HEK293T (cell line): Measurements from ENCODE around the gene RNF212.

ENCODE experiments used
- ARNT ChIP-seq: fragments of 450-650 bp; IDR thresholded peaks from 2 replicates; pipeline ENCODE4 v1.6.1; 2017; ENCODE audit warnings: mild to moderate bottlenecking
- BHLHE40 ChIP-seq: fragments of 450-650 bp; IDR thresholded peaks from 2 replicates; pipeline ENCODE4 v1.6.1; 2016; ENCODE audit warnings: mild to moderate bottlenecking, moderate library complexity, borderline replicate concordance
- FOXA1 ChIP-seq: fragments of 450-650 bp; IDR thresholded peaks from 2 replicates; pipeline ENCODE4 v1.6.1; 2016; ENCODE audit warnings: mild to moderate bottlenecking
- FOXK2 ChIP-seq: fragments of 450-650 bp; IDR thresholded peaks from 2 replicates; pipeline ENCODE4 v1.6.1; 2016; ENCODE audit warnings: mild to moderate bottlenecking
- LEF1 ChIP-seq: fragments of 450-650 bp; IDR thresholded peaks from 2 replicates; pipeline ENCODE4 v1.6.1; 2017; ENCODE audit warnings: mild to moderate bottlenecking, borderline replicate concordance
- NFRKB ChIP-seq: fragments of 450-650 bp; IDR thresholded peaks from 2 replicates; pipeline ENCODE4 v1.6.1; 2016; ENCODE audit warnings: mild to moderate bottlenecking, moderate library complexity
- PKNOX1 ChIP-seq: fragments of 450-650 bp; IDR thresholded peaks from 2 replicates; pipeline ENCODE4 v1.6.1; 2016
- SP1 ChIP-seq: fragments of 450-650 bp; IDR thresholded peaks from 2 replicates; pipeline ENCODE4 v1.6.1; 2017
- TARDBP ChIP-seq: fragments of 450-650 bp; IDR thresholded peaks from 2 replicates; pipeline ENCODE4 v1.6.1; 2016
- ZNF384 ChIP-seq: fragments of 450-650 bp; IDR thresholded peaks from 2 replicates; pipeline ENCODE4 v1.6.1; 2016

GRCh38 chr4:1150875-1151274 is 37.5 kb upstream of the RNF212 start:
- no peak for TF ChIP-seq FOXK2
- no peak for TF ChIP-seq NFRKB
- TF ChIP-seq LEF1 = no peak
- no peak for TF ChIP-seq FOXA1
- TF ChIP-seq ZNF384 = no peak
- no peak for TF ChIP-seq PKNOX1
- no peak for TF ChIP-seq SP1
- no peak for TF ChIP-seq BHLHE40
- no peak for TF ChIP-seq TARDBP
- TF ChIP-seq ARNT = no peak
